LNCAP (cell line): ENCODE results near the gene SMS.

Experiments used
- CTCF ChIP-seq: fragments of 450-650 bp; IDR thresholded peaks from 2 replicates; pipeline ENCODE4 v1.5.1; 2017; ENCODE audit warnings: mild to moderate bottlenecking

Gene SMS

DNA sequence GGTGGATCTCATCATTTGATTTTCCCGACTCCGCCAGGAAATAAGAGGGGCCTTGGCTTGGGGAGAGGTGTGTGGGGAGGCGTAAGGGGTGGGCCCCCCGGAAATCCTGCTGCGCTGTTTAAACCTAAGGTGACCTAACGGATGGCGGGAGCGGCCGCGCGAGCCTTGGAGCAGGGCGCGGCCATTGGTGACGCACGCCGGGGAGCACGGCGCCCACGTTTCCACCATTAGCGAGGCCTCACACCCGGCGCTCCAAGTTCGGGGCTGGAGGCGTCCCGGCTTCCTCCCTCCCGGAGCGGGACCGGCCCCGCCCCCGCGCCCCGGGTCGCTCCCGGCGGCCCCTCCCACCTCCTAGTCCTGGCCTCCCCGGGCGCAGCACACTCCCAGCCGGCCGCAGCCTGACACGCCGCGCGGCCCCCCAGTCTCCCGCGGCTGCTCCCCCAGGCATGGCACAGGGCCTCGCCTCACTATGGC, at the start of gene SMS:
SMS (plus strand) TSS at position 354 of the 474 bp plus-strand sequence; CDS start at position 470, 116 bp downstream.
- TF ChIP-seq CTCF: no peak

DNA sequence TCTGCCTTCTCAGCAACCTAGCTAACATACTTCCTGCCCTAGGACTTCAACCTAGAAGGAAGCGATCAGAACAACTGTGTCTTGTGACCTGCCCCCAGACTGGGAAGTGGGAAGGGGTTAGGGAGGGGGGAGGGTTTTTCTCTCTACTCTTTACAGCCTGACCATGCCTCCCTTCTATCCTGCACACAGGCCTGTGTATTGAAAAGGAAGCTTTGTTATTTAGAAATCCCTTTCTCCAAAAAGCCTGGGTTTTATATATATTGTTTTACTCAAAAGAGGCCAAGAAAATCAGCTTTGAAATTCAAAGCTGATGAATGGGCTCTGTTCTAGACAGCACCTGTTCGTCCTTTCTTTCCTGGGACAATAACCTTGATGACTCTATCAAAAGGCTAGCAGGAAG, 35.2 kb upstream of the SMS start:
- no peak for TF ChIP-seq CTCF

DNA sequence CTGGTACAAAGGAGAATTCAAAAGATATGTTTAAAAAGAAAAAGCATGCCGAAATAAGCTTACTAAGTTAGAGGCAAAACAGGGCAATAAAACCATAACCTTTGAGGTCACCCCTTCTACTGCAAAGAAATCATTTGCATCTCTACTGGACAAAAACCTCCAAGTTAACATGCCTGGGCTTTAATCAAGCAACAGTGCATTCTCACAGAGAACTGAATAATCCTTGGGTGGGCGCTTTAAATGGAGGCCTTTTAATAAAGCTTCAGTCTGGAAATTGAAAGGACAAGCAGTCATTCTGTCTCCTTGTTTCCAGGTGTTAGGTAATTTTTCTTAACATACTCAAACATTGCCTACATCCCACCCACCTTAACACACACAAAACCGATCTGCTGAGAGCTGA, 34.6 kb upstream of the SMS start:
- TF ChIP-seq CTCF: no peak

GRCh38 chrX:21907260-21907659, 33.2 kb upstream of the SMS start:
- no peak for TF ChIP-seq CTCF

- TF ChIP-seq CTCF: no peak
Measured at GRCh38 chrX:21911481-21911880, 29.0 kb upstream of the SMS start.

DNA sequence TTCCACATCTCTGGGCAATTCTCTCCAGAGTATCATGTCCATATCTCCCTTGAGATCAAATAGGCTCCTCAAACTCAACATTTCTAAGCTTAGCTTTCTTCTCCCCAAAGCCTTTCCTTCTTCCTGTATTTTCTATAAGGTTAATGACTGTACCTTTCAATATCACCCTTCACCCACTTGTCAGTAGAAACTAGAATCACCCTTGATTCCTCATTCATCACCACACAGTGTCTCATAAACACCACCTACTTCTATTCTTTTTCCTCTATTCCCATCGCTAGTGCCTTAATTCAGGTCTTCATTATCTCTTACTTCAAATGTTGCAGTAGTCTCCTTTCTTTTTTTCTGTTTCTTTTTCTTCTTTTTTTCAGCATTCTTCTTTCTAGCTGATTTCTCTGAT, 28.3 kb upstream of the SMS start:
- TF ChIP-seq CTCF: no peak

- no peak for TF ChIP-seq CTCF
Measured at GRCh38 chrX:21912989-21913388, 27.5 kb upstream of the SMS start.

DNA sequence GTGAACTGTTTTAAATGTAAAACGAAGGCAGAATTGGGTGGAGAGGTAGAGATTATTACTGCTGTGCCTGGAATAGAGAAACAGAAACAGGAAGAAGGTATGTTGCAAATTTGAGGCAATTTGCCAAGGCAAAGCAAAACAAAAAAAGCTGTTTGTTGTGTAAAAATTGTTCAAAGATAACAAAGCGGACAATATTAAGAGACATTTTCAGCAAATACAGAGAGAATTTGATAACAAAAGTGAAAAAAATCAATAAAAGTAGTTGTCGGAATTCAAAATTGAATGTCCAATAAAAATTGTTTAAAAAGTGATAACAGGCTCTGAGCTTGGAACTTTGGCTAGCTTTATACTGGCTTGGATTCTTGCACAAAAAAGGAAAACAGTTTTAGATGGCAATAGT, 14.4 kb upstream of the SMS start:
- no peak for TF ChIP-seq CTCF
